Measurements from ENCODE around the gene MPPED1.

Gene MPPED1

GRCh38 chr22:43424666-43425630 is 13.1 kb downstream of the MPPED1 start:
- ChIA-PET CTCF (no interaction called here), POLR2A (no interaction called here)
- no peak overlapping the region for H3K4me3 ChIP-seq (ENCODE audit: low read depth, low read length)
- no peak for DNase-seq (ENCODE audit: low read depth, low spot score)
- no peak for TF ChIP-seq CTCF (IDR thresholded peaks at IDR 0.05; ENCODE audit: insufficient read depth, low read length, missing control alignments)

- CTCF ChIA-PET: no interaction called here
- TF ChIP-seq CTCF (IDR thresholded peaks at IDR 0.05; ENCODE audit: insufficient read depth, low read length, missing control alignments): no peak
- POLR2A ChIA-PET: no interaction called here
- H3K4me3 ChIP-seq (ENCODE audit: low read depth, low read length): no peak overlapping the region
- no peak for DNase-seq (ENCODE audit: low read depth, low spot score)
These were observed 14.4 kb downstream of the MPPED1 start for GRCh38 chr22:43425976-43426785.

- no peak for TF ChIP-seq CTCF (IDR thresholded peaks at IDR 0.05; ENCODE audit: insufficient read depth, low read length, missing control alignments)
- POLR2A ChIA-PET: no interaction called here
- CTCF ChIA-PET: no interaction called here
- DNase-seq (ENCODE audit: low read depth, low spot score): no peak
- no peak overlapping the region for H3K4me3 ChIP-seq (ENCODE audit: low read depth, low read length)
These were observed 15.0 kb downstream of the MPPED1 start for GRCh38 chr22:43426816-43427215.

- DNase-seq (ENCODE audit: low read depth, low spot score): no peak
- no peak overlapping the region for H3K4me3 ChIP-seq (ENCODE audit: low read depth, low read length)
- no peak for TF ChIP-seq CTCF (IDR thresholded peaks at IDR 0.05; ENCODE audit: insufficient read depth, low read length, missing control alignments)
- ChIA-PET POLR2A (interaction anchor here (0.6 kb wide), 1 partner anchor 10 kb away, joined by 3 read pairs; no protein-coding TSS in a partner anchor), CTCF (no interaction called here)
These were observed 15.6 kb downstream of the MPPED1 start for GRCh38 chr22:43427296-43428004.

- ChIA-PET POLR2A (interaction anchor here (0.6 kb wide), 1 partner anchor 11 kb away, joined by 3 read pairs; no protein-coding TSS in a partner anchor), CTCF (no interaction called here)
- no peak for TF ChIP-seq CTCF (IDR thresholded peaks at IDR 0.05; ENCODE audit: insufficient read depth, low read length, missing control alignments)
- no peak overlapping the region for H3K4me3 ChIP-seq (ENCODE audit: low read depth, low read length)
- no peak for DNase-seq (ENCODE audit: low read depth, low spot score)
These were observed 16.2 kb downstream of the MPPED1 start for GRCh38 chr22:43428005-43428485.
